ENCODE results near the gene STAG3.
"Not testable (repeated sequence)": the region's sequence is repeated elsewhere in the genome, so short reads cannot be mapped to it uniquely, and the experiment has no call there.

STAG3 gene

GRCh38 chr7:100217934-100218333, 40.2 kb downstream of the STAG3 start:
- FAIRE-seq = peak; percentile 22

- FAIRE-seq = no peak
Measured at GRCh38 chr7:100219271-100219737, 41.6 kb downstream of the STAG3 start.

- not testable (repeated sequence) for FAIRE-seq
Measured at GRCh38 chr7:100219801-100220585, 42.3 kb downstream of the STAG3 start, which contains the start of gene PVRIG. Gene PVRIG (plus strand): TSS chr7:100219949. CDS start chr7:100219971, 22 bp downstream.

- FAIRE-seq = no peak
Measured at GRCh38 chr7:100220586-100221230, 43.0 kb downstream of the STAG3 start.

- FAIRE-seq = no peak
Measured at GRCh38 chr7:100221231-100221718, 43.6 kb downstream of the STAG3 start.

GRCh38 chr7:100221767-100222444, 44.2 kb downstream of the STAG3 start:
- FAIRE-seq = no peak

GRCh38 chr7:100222445-100223132, 44.9 kb downstream of the STAG3 start:
- no peak for FAIRE-seq

- not testable (repeated sequence) for FAIRE-seq
Measured at GRCh38 chr7:100223376-100223927, 45.7 kb downstream of the STAG3 start.

- FAIRE-seq = not testable (repeated sequence)
Measured at GRCh38 chr7:100224891-100225290, 47.2 kb downstream of the STAG3 start.

GRCh38 chr7:100234660-100235317, 57.1 kb downstream of the STAG3 start:
- FAIRE-seq = not testable (repeated sequence)

- not testable (repeated sequence) for FAIRE-seq
Measured at GRCh38 chr7:100239975-100240374, 62.3 kb downstream of the STAG3 start.

- not testable (repeated sequence) for FAIRE-seq
Measured at GRCh38 chr7:100243385-100243784, 65.7 kb downstream of the STAG3 start.

- FAIRE-seq = not testable (repeated sequence)
Measured at GRCh38 chr7:100244988-100245605, 67.4 kb downstream of the STAG3 start.

GRCh38 chr7:100246121-100246864, 68.6 kb downstream of the STAG3 start:
- not testable (repeated sequence) for FAIRE-seq

- not testable (repeated sequence) for FAIRE-seq
Measured at GRCh38 chr7:100246865-100247137, 69.1 kb downstream of the STAG3 start.

GRCh38 chr7:100247152-100247757, 69.5 kb downstream of the STAG3 start:
- FAIRE-seq = no peak

GRCh38 chr7:100248483-100248882, 70.8 kb downstream of the STAG3 start:
- FAIRE-seq = no peak

GRCh38 chr7:100257017-100257416, 79.3 kb downstream of the STAG3 start:
- FAIRE-seq = no peak

GRCh38 chr7:100259984-100260383, 82.3 kb downstream of the STAG3 start:
- FAIRE-seq = not testable (repeated sequence)

- FAIRE-seq = not testable (repeated sequence)
Measured at GRCh38 chr7:100262896-100263295, 85.2 kb downstream of the STAG3 start.

All from TTC549 (cell line).